ENCODE measurements around the gene ELMO3.

Gene ELMO3

DNA sequence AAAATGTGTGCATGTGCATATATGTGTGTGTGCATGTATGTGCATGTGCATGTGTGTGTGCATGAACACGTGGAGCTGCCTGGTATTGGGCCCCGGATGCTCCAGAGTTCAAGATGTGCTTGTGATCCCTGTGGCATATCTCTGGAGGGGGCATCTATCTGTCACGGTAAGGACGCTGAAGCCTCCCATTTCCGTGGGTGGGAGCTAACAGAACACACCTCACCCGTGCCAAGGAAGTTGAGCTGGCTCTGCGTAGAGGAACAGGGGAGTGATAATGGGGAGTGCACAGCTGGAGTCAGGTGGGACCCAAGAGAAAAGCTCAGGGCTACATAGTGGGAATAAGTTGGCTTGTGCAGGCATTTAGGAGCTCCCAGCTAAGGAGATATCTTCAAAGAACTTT is 12.7 kb downstream of the ELMO3 start:
- no peaks in the 10 kb centered on the region for H3K27me3 Mint-ChIP-seq
- no peaks in the 10 kb centered on the region for H3K4me1 Mint-ChIP-seq
- H3K9me3 Mint-ChIP-seq, result no peaks in the 10 kb centered on the region
- no peak overlapping the region for H3K4me3 Mint-ChIP-seq
- no peak overlapping the region for H3K27ac Mint-ChIP-seq (ENCODE audit: low read depth)
- no peak for DNase-seq (ENCODE audit: low spot score in 2 of 2)
- no peaks in the 10 kb centered on the region for H3K36me3 Mint-ChIP-seq (ENCODE audit: insufficient read depth)
- no peak for ATAC-seq (replicated peaks; ENCODE audit: extremely low read depth, poor library complexity, severe bottlenecking)

DNA sequence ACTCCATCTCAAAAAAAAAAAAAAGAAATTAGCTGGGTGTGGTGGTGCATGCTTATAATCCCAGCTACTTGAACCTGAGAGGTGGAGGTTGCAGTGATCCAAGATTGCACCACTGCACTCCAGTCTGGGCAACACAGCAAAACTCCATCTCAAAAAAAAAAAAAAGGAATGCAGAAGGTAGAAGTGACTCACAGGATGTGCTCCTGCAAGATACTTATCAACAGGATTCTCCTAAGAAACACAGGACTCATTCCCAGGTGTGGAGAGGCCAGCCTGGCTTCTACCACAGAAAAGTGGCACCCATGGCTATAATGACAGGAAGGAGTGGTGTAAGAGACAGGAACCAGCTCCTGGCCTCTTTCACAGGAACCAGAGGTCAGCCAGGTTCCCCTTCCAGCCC is 13.8 kb downstream of the ELMO3 start:
- no peak overlapping the region for H3K27ac Mint-ChIP-seq (ENCODE audit: low read depth)
- no peak overlapping the region for H3K4me3 Mint-ChIP-seq
- no peak for ATAC-seq (replicated peaks; ENCODE audit: extremely low read depth, poor library complexity, severe bottlenecking)
- H3K36me3 Mint-ChIP-seq (ENCODE audit: insufficient read depth), result no peaks in the 10 kb centered on the region
- DNase-seq (ENCODE audit: low spot score in 2 of 2), result no peak
- no peaks in the 10 kb centered on the region for H3K4me1 Mint-ChIP-seq
- no peaks in the 10 kb centered on the region for H3K27me3 Mint-ChIP-seq
- H3K9me3 Mint-ChIP-seq, result no peaks in the 10 kb centered on the region

DNA sequence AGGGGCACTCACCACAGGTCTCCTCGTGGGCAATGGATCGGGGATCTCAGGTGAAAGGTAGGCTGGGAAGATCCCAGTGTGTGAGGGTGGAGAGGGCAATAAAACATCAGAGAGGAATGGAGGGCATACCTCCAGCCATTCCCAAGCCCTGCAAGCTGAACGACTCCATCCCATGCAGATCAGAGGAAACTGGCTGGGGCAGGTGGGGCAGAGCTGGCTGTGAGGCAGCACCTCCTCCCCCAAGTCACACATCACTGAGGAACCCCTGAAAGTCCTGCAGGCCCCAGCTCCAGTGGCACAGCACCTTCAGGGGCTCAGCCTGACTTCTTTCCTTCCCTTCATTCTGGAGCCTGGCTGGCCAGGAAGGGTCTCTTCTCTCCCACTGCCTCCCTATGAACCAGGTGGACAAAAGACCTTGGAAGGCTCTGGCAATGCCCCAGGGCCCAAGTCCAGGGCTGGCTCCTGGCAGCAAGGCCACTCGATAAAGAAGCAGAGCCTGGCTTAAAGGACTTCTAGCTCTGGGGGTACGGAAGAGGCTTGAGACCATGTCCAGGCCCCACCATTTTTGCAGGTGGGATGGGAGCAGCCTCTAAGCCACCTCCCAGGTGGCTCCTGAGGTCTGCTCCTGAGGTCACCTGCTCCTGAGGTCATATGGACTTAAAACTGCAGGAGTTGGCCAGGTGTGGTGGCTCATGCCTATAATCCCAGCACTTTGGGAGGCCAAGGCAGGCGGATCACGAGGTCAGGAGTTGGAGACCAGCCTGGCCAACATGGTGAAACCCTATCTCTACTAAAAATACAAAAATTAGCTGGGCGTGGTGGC is 14.5 kb downstream of the ELMO3 start:
- Mint-ChIP-seq H3K4me1 (no peaks in the 10 kb centered on the region), H3K27me3 (no peaks in the 10 kb centered on the region), H3K36me3 (ENCODE audit: insufficient read depth) (no peaks in the 10 kb centered on the region), H3K9me3 (no peaks in the 10 kb centered on the region), H3K4me3 (no peak overlapping the region), H3K27ac (ENCODE audit: low read depth) (no peak overlapping the region)
- ATAC-seq (replicated peaks; ENCODE audit: extremely low read depth, poor library complexity, severe bottlenecking) (no peak), DNase-seq (ENCODE audit: low spot score in 2 of 2) (no peak)

GRCh38 chr16:67215706-67216105 is 16.8 kb downstream of the ELMO3 start:
- Mint-ChIP-seq H3K27ac (ENCODE audit: low read depth) (peak overlapping the region; percentile 58), H3K27me3 (no peaks in the 10 kb centered on the region), H3K4me1 (no peaks in the 10 kb centered on the region), H3K4me3 (no peak overlapping the region), H3K36me3 (ENCODE audit: insufficient read depth) (no peaks in the 10 kb centered on the region), H3K9me3 (no peaks in the 10 kb centered on the region)
- DNase-seq (ENCODE audit: low spot score in 2 of 2), result no peak
- ATAC-seq (replicated peaks; ENCODE audit: extremely low read depth, poor library complexity, severe bottlenecking), result no peak

- DNase-seq (ENCODE audit: low spot score in 2 of 2) (no peak), ATAC-seq (replicated peaks; ENCODE audit: extremely low read depth, poor library complexity, severe bottlenecking) (no peak)
- H3K4me3 Mint-ChIP-seq, result no peak overlapping the region
- no peak overlapping the region for H3K27ac Mint-ChIP-seq (ENCODE audit: low read depth)
- no peaks in the 10 kb centered on the region for H3K27me3 Mint-ChIP-seq
- H3K36me3 Mint-ChIP-seq (ENCODE audit: insufficient read depth), result no peaks in the 10 kb centered on the region
- H3K9me3 Mint-ChIP-seq, result no peaks in the 10 kb centered on the region
- H3K4me1 Mint-ChIP-seq, result no peaks in the 10 kb centered on the region
Observed at GRCh38 chr16:67216612-67217490, 17.9 kb downstream of the ELMO3 start.

GRCh38 chr16:67223992-67224391 is 25.1 kb downstream of the ELMO3 start:
- H3K9me3 Mint-ChIP-seq, result no peaks in the 10 kb centered on the region
- H3K4me1 Mint-ChIP-seq, result peaks cover 34% of the 10 kb centered on the region
- no peak overlapping the region for H3K27ac Mint-ChIP-seq (ENCODE audit: low read depth)
- ATAC-seq (replicated peaks; ENCODE audit: extremely low read depth, poor library complexity, severe bottlenecking), result no peak
- no peak for DNase-seq (ENCODE audit: low spot score in 2 of 2)
- H3K4me3 Mint-ChIP-seq, result no peak overlapping the region
- no peaks in the 10 kb centered on the region for H3K27me3 Mint-ChIP-seq
- H3K36me3 Mint-ChIP-seq (ENCODE audit: insufficient read depth), result peaks cover 16% of the 10 kb centered on the region

- Mint-ChIP-seq H3K4me1 (peaks cover 34% of the 10 kb centered on the region), H3K36me3 (ENCODE audit: insufficient read depth) (peaks cover 18% of the 10 kb centered on the region), H3K4me3 (peak overlapping the region; percentile 100), H3K9me3 (no peaks in the 10 kb centered on the region), H3K27ac (ENCODE audit: low read depth) (peak overlapping the region; percentile 98), H3K27me3 (no peaks in the 10 kb centered on the region)
- DNase-seq (ENCODE audit: low spot score in 2 of 2) (no peak), ATAC-seq (replicated peaks; ENCODE audit: extremely low read depth, poor library complexity, severe bottlenecking) (no peak)
Observed at GRCh38 chr16:67226295-67226803, 27.4 kb downstream of the ELMO3 start.

DNA sequence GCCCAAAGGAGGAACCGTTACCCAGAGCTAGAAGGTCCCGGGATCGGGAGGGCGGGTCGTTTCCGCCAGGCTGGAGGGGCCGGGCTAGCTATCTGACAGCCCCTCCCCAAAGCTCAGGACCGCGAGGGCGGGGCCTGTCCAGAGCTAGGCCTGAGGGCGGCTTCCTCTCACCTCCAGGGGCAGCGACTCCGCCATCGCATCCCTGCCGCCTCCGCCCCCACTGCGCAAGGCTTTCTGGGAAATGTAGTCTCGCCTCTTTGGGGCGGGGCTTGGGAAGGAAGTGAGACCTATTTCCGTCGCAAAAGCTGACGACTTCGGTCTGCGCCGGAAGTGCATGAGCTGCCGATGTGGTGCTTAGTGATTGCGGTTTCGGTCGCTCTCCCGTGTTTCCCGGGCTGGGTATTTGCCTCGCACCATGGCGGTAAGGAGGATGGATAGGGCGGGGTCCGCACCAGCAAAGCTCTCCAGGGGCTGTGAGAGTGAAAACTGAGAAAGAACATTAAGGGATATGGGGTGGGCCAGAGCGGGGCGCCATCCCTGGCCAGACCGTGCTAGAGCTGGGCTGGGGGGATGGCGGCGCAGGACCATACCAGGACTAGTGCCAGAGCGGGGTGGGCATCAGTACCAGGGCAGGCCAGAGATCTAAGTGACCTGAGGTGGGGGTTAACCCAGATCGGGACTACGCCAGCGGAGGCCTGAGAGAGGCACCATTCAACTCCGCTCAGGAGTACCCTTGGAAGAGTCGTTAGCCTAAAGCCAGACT is 28.1 kb downstream of the ELMO3 start, which contains the start of gene TMEM208:
Gene TMEM208 (plus strand): TSS at position 327 of the 763 bp plus-strand sequence. CDS start 89 bp downstream, at position 416.
- DNase-seq (ENCODE audit: low spot score in 2 of 2) (peak; percentile 97 to 99), ATAC-seq (replicated peaks; ENCODE audit: extremely low read depth, poor library complexity, severe bottlenecking) (peak; percentile 93)
- Mint-ChIP-seq H3K36me3 (ENCODE audit: insufficient read depth) (peaks cover 18% of the 10 kb centered on the region), H3K9me3 (no peaks in the 10 kb centered on the region), H3K27me3 (no peaks in the 10 kb centered on the region), H3K4me3 (peak within 1 kb of the TSS; percentile 100), H3K4me1 (peaks cover 34% of the 10 kb centered on the region), H3K27ac (ENCODE audit: low read depth) (peak within 1 kb of the TSS; percentile 98)

DNA sequence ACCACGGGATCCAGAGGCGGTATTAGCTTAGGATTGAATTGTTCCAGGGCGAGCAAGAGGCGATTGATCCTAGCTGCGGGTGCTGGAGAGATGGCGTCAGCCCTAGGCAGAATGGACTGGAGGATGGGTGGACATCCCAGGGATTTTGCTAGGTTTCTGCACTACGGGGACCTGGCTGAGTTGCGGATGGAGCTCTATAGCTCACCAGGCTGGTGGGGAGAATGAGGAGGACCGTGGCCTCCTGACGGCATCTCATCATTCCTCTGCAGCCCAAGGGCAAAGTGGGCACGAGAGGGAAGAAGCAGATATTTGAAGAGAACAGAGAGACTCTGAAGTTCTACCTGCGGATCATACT is 28.6 kb downstream of the ELMO3 start:
- peaks cover 18% of the 10 kb centered on the region for H3K36me3 Mint-ChIP-seq (ENCODE audit: insufficient read depth)
- no peaks in the 10 kb centered on the region for H3K27me3 Mint-ChIP-seq
- H3K4me3 Mint-ChIP-seq, result peak overlapping the region; percentile 100
- H3K27ac Mint-ChIP-seq (ENCODE audit: low read depth), result peak overlapping the region; percentile 98
- DNase-seq (ENCODE audit: low spot score in 2 of 2), result no peak
- ATAC-seq (replicated peaks; ENCODE audit: extremely low read depth, poor library complexity, severe bottlenecking), result no peak
- H3K4me1 Mint-ChIP-seq, result peaks cover 34% of the 10 kb centered on the region
- H3K9me3 Mint-ChIP-seq, result no peaks in the 10 kb centered on the region

DNA sequence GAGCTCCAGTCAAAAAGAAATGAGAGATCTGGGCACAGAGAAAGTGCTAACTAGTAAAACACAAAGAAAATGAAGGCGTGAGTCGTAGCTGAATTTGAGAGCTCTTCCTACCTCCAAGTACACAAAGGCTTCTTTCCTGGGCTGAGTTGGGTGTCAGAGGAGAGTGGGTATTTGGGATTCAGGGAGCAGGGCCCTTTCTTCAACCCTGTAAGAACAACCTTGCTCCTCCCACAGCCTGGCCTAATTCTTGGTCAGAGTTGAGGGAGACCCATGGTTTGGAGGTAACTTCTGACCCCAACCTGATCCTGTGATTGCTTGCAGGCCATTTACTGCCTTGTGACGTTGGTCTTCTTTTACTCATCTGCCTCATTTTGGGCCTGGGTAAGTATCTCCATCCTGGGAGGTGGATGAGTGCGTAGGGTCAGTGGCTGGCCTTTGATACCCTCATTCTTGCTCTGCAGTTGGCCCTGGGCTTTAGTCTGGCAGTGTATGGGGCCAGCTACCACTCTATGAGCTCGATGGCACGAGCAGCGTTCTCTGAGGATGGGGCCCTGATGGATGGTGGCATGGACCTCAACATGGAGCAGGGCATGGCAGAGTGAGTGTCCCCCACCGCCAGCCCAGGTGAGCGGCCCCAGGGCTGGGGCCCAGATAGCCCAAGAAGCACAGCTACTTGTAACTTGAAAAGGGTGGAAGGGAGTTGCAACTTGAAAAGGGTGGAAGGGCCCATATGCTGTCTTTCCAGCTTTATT is 29.3 kb downstream of the ELMO3 start:
- Mint-ChIP-seq H3K27me3 (no peaks in the 10 kb centered on the region), H3K9me3 (no peaks in the 10 kb centered on the region), H3K36me3 (ENCODE audit: insufficient read depth) (peaks cover 18% of the 10 kb centered on the region), H3K4me3 (peak overlapping the region; percentile 100), H3K27ac (ENCODE audit: low read depth) (peak overlapping the region; percentile 98), H3K4me1 (peaks cover 34% of the 10 kb centered on the region)
- ATAC-seq (replicated peaks; ENCODE audit: extremely low read depth, poor library complexity, severe bottlenecking) (no peak), DNase-seq (ENCODE audit: low spot score in 2 of 2) (no peak)

GRCh38 chr16:67228905-67229304 is 30.0 kb downstream of the ELMO3 start:
- H3K4me3 Mint-ChIP-seq, result peak overlapping the region; percentile 100
- H3K27me3 Mint-ChIP-seq, result no peaks in the 10 kb centered on the region
- H3K27ac Mint-ChIP-seq (ENCODE audit: low read depth), result no peak overlapping the region
- H3K36me3 Mint-ChIP-seq (ENCODE audit: insufficient read depth), result peaks cover 20% of the 10 kb centered on the region
- H3K9me3 Mint-ChIP-seq, result no peaks in the 10 kb centered on the region
- no peak for ATAC-seq (replicated peaks; ENCODE audit: extremely low read depth, poor library complexity, severe bottlenecking)
- no peak for DNase-seq (ENCODE audit: low spot score in 2 of 2)
- peaks cover 34% of the 10 kb centered on the region for H3K4me1 Mint-ChIP-seq
